Measurements from ENCODE around the gene APOL5. TPM values are rescaled to one million over a fixed set of nuclear protein-coding genes. Genes with fewer than 3 reads are reported as not detected.

Gene APOL5
- polyA plus RNA-seq (2012; rRNA removed): not detected in 2 replicates
- not detected in 2 replicates for polyA plus RNA-seq (2012; cell fraction: cytosol; rRNA removed)
- polyA plus RNA-seq (2012; cell fraction: nucleus; rRNA removed): not detected in 2 replicates

GRCh38 chr22:35717572-35717971 lies at the start of gene APOL5:
TSS of gene APOL5 (plus strand) at chr22:35717872. CDS start at chr22:35717872, 0 bp downstream.
- Histone ChIP-seq H3K4me1 (ENCODE audit: control insufficient read depth in 1 of 2, insufficient read depth in 2 of 2, low read depth in 1 of 2, low read length in 1 of 2) (peaks cover 0 to 7% of the 10 kb centered on the region in 2 experiments; a peak in 1 of 4 replicates), H3K4me3 (ENCODE audit: low read depth in 2 of 2, low read length in 1 of 2) (no peak within 1 kb of the TSS), H3K27me3 (ENCODE audit: insufficient read depth) (no peaks in the 10 kb centered on the region), H3K9me3 (no peaks in the 10 kb centered on the region), H2AFZ (ENCODE audit: low read depth) (no peak within 1 kb of the TSS), H3K4me2 (no peak within 1 kb of the TSS), H4K20me1 (ENCODE audit: insufficient read depth) (no peaks in the 10 kb centered on the region), H3F3A (replicated peaks; ENCODE audit: insufficient read depth) (no peaks in the 10 kb centered on the region), H3K9ac (no peak within 1 kb of the TSS), H3K36me3 (replicated peaks in 1 of 2; ENCODE audit: control insufficient read depth in 1 of 2, insufficient read depth in 2 of 2, low read length in 1 of 2) (no peaks in the 10 kb centered on the region), H3K9me2 (no peaks in the 10 kb centered on the region), H3K27ac (ENCODE audit: low read depth in 2 of 2, low read length in 1 of 2) (no peak within 1 kb of the TSS), H3K79me2 (ENCODE audit: insufficient read depth) (no peaks in the 10 kb centered on the region)
- DNase-seq: no peak
- ChIA-PET CTCF (interaction anchor here (0.9 to 1.1 kb wide), 2 partner anchors 23 to 407 kb away, joined by 3 to 4 read pairs; no protein-coding TSS in a partner anchor), POLR2A (interaction anchor here (0.6 kb wide), 1 partner anchor 28 kb away, joined by 3 read pairs; no protein-coding TSS in a partner anchor)
- TF ChIP-seq NFIC (IDR thresholded peaks at IDR 0.05; ENCODE audit: borderline replicate concordance) (no peak), USF1 (IDR thresholded peaks at IDR 0.05; ENCODE audit: borderline replicate concordance, low read depth) (no peak), TAF1 (IDR thresholded peaks at IDR 0.05; ENCODE audit: borderline replicate concordance, low read depth, low read length) (no peak), IRF3 (IDR thresholded peaks at IDR 0.05; ENCODE audit: low read depth, low read length) (no peak), MXI1 (IDR thresholded peaks at IDR 0.05; ENCODE audit: low read depth, low read length) (no peak), RXRA (IDR thresholded peaks at IDR 0.05; ENCODE audit: borderline replicate concordance, low read depth) (no peak), GABPA (IDR thresholded peaks at IDR 0.05; ENCODE audit: low read depth) (no peak), EZH2phosphoT487 (IDR thresholded peaks at IDR 0.05; ENCODE audit: borderline replicate concordance, low read depth) (no peak), CTCF (IDR thresholded peaks at IDR 0.05) (no peak), TEAD4 (IDR thresholded peaks at IDR 0.05; ENCODE audit: borderline replicate concordance, insufficient read depth) (no peak), MEF2A (IDR thresholded peaks at IDR 0.05; ENCODE audit: borderline replicate concordance, low read depth) (no peak), RFX5 (IDR thresholded peaks at IDR 0.05; ENCODE audit: low read length) (no peak)
- TF ChIP-seq, protein P1, sequence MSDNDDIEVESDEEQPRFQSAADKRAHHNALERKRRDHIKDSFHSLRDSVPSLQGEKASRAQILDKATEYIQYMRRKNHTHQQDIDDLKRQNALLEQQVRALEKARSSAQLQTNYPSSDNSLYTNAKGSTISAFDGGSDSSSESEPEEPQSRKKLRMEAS (IDR thresholded peaks at IDR 0.05; ENCODE audit: low read depth): no peak
- TF ChIP-seq, protein P2, sequence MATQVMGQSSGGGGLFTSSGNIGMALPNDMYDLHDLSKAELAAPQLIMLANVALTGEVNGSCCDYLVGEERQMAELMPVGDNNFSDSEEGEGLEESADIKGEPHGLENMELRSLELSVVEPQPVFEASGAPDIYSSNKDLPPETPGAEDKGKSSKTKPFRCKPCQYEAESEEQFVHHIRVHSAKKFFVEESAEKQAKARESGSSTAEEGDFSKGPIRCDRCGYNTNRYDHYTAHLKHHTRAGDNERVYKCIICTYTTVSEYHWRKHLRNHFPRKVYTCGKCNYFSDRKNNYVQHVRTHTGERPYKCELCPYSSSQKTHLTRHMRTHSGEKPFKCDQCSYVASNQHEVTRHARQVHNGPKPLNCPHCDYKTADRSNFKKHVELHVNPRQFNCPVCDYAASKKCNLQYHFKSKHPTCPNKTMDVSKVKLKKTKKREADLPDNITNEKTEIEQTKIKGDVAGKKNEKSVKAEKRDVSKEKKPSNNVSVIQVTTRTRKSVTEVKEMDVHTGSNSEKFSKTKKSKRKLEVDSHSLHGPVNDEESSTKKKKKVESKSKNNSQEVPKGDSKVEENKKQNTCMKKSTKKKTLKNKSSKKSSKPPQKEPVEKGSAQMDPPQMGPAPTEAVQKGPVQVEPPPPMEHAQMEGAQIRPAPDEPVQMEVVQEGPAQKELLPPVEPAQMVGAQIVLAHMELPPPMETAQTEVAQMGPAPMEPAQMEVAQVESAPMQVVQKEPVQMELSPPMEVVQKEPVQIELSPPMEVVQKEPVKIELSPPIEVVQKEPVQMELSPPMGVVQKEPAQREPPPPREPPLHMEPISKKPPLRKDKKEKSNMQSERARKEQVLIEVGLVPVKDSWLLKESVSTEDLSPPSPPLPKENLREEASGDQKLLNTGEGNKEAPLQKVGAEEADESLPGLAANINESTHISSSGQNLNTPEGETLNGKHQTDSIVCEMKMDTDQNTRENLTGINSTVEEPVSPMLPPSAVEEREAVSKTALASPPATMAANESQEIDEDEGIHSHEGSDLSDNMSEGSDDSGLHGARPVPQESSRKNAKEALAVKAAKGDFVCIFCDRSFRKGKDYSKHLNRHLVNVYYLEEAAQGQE (IDR thresholded peaks at IDR 0.05; ENCODE audit: low read depth, low read length): no peak
- 66% methylated on average over 3 of the region's 3 CpGs for WGBS (ENCODE audit: low lambda C conversion rate)
